Dendritic cell treated with granulocyte-macrophage colony-stimulating factor and Interleukin-4, amounts not matched to agents 40 ng/mL and 50 ng/mL, for 4 days (primary cell): ENCODE measurements around the gene SDHC.
"Not testable (repeated sequence)": the region's sequence is repeated elsewhere in the genome, so short reads cannot be mapped to it uniquely, and the experiment has no call there.

ENCODE experiments used
- H3K27ac Mint-ChIP-seq: one replicate; pipeline ENCODE4 v1.8.0; 2022; ENCODE audit warnings: mild to moderate bottlenecking, mixed read lengths
- H3K27me3 Mint-ChIP-seq: one replicate; pipeline ENCODE4 v1.8.0; 2022; ENCODE audit warnings: mild to moderate bottlenecking, mixed read lengths
- H3K36me3 Mint-ChIP-seq: one replicate; pipeline ENCODE4 v1.8.0; 2022; ENCODE audit warnings: low read depth, mixed read lengths
- H3K4me1 Mint-ChIP-seq: one replicate; pipeline ENCODE4 v1.8.0; 2022; ENCODE audit warnings: low read depth, mixed read lengths
- H3K4me3 Mint-ChIP-seq: one replicate; pipeline ENCODE4 v1.8.0; 2022; ENCODE audit warnings: mild to moderate bottlenecking, moderate library complexity, mixed read lengths
- H3K9me3 Mint-ChIP-seq: one replicate; pipeline ENCODE4 v1.8.0; 2022; ENCODE audit warnings: mixed read lengths
- intact Hi-C: fragments of 100-400 bp; cut with micrococcal nuclease; formaldehyde crosslinking; loops from one replicate; pipeline ENCODE4 v1.15.0; 2022

Gene SDHC

GRCh38 chr1:161299347-161299746, 14.8 kb upstream of the SDHC start:
- Mint-ChIP-seq H3K4me1 (peaks cover 33% of the 10 kb centered on the region), H3K4me3 (no peak overlapping the region)

GRCh38 chr1:161300478-161300877, 13.7 kb upstream of the SDHC start:
- H3K9me3 Mint-ChIP-seq = no peaks in the 10 kb centered on the region
- no peak overlapping the region for H3K4me3 Mint-ChIP-seq
- no peaks in the 10 kb centered on the region for H3K27me3 Mint-ChIP-seq
- H3K4me1 Mint-ChIP-seq = peaks cover 44% of the 10 kb centered on the region
- H3K27ac Mint-ChIP-seq = no peak overlapping the region
- intact Hi-C loops = loop anchor here (10.0 kb wide), 1 partner anchor 74 kb away; no protein-coding TSS in a partner anchor
- peaks cover 6% of the 10 kb centered on the region for H3K36me3 Mint-ChIP-seq

More at GRCh38 chr1:161299347-161299746, 14.8 kb upstream of the SDHC start:
- H3K36me3 Mint-ChIP-seq = peaks cover 6% of the 10 kb centered on the region
- no peaks in the 10 kb centered on the region for H3K27me3 Mint-ChIP-seq
- no peaks in the 10 kb centered on the region for H3K9me3 Mint-ChIP-seq
- intact Hi-C loops = no loop called here
- H3K27ac Mint-ChIP-seq = no peak overlapping the region

- H3K27me3 Mint-ChIP-seq = no peaks in the 10 kb centered on the region
- intact Hi-C loops = loop anchor here (10.0 kb wide), 1 partner anchor 70 kb away; no protein-coding TSS in a partner anchor
- H3K9me3 Mint-ChIP-seq = no peaks in the 10 kb centered on the region
- peaks cover 53% of the 10 kb centered on the region for H3K4me1 Mint-ChIP-seq
- H3K27ac Mint-ChIP-seq = peak overlapping the region; percentile 92
- H3K4me3 Mint-ChIP-seq = peak overlapping the region; percentile 85
- peaks cover 11% of the 10 kb centered on the region for H3K36me3 Mint-ChIP-seq
Observed at GRCh38 chr1:161304927-161305866, 9.0 kb upstream of the SDHC start.

GRCh38 chr1:161305867-161306519, 8.2 kb upstream of the SDHC start:
- Mint-ChIP-seq H3K27ac (peak overlapping the region; percentile 92), H3K4me3 (peak overlapping the region; percentile 85), H3K36me3 (peaks cover 11% of the 10 kb centered on the region), H3K4me1 (peaks cover 53% of the 10 kb centered on the region), H3K9me3 (no peaks in the 10 kb centered on the region), H3K27me3 (no peaks in the 10 kb centered on the region)
- intact Hi-C loops = loop anchor here (10.0 kb wide), 1 partner anchor 69 kb away; no protein-coding TSS in a partner anchor

- H3K4me1 Mint-ChIP-seq = peaks cover 56% of the 10 kb centered on the region
- H3K36me3 Mint-ChIP-seq = peaks cover 11% of the 10 kb centered on the region
- peak overlapping the region; percentile 44 for H3K4me3 Mint-ChIP-seq
- peak overlapping the region; percentile 92 for H3K27ac Mint-ChIP-seq
- intact Hi-C loops = loop anchor here (10.0 kb wide), 1 partner anchor 68 kb away; no protein-coding TSS in a partner anchor
- H3K27me3 Mint-ChIP-seq = no peaks in the 10 kb centered on the region
- H3K9me3 Mint-ChIP-seq = no peaks in the 10 kb centered on the region
Observed at GRCh38 chr1:161307230-161307768, 6.9 kb upstream of the SDHC start.

- no peak overlapping the region for H3K4me3 Mint-ChIP-seq
- H3K36me3 Mint-ChIP-seq = peaks cover 10% of the 10 kb centered on the region
- peaks cover 56% of the 10 kb centered on the region for H3K4me1 Mint-ChIP-seq
- intact Hi-C loops = loop anchor here (10.0 kb wide), 1 partner anchor 67 kb away; no protein-coding TSS in a partner anchor
- H3K9me3 Mint-ChIP-seq = no peaks in the 10 kb centered on the region
- peak overlapping the region; percentile 40 for H3K27ac Mint-ChIP-seq
- H3K27me3 Mint-ChIP-seq = no peaks in the 10 kb centered on the region
Observed at GRCh38 chr1:161307892-161308638, 6.1 kb upstream of the SDHC start.

- H3K27me3 Mint-ChIP-seq = no peaks in the 10 kb centered on the region
- peaks cover 58% of the 10 kb centered on the region for H3K4me1 Mint-ChIP-seq
- peak within 1 kb of the TSS; percentile 40 for H3K27ac Mint-ChIP-seq
- peaks cover 15% of the 10 kb centered on the region for H3K36me3 Mint-ChIP-seq
- intact Hi-C loops = loop anchor here (5.0 to 10.0 kb wide), 2 partner anchors 65 to 83 kb away; partner anchors contain the start of gene TOMM40L
- H3K4me3 Mint-ChIP-seq = no peak within 1 kb of the TSS
- H3K9me3 Mint-ChIP-seq = no peaks in the 10 kb centered on the region
Observed at GRCh38 chr1:161309868-161310267, 4.3 kb upstream of the SDHC start, which contains the start of gene MPZ. Gene MPZ, minus strand, starts transcription at chr1:161309968. Its CDS starts 63 bp downstream, at chr1:161309905.

GRCh38 chr1:161311595-161312181, 2.5 kb upstream of the SDHC start:
- H3K36me3 Mint-ChIP-seq = peaks cover 10% of the 10 kb centered on the region
- intact Hi-C loops = loop anchor here (5.0 kb wide), 1 partner anchor 84 kb away; the partner anchor contains the start of gene TOMM40L
- peaks cover 54% of the 10 kb centered on the region for H3K4me1 Mint-ChIP-seq
- H3K9me3 Mint-ChIP-seq = no peaks in the 10 kb centered on the region
- no peaks in the 10 kb centered on the region for H3K27me3 Mint-ChIP-seq
- no peak overlapping the region for H3K27ac Mint-ChIP-seq
- no peak overlapping the region for H3K4me3 Mint-ChIP-seq

- intact Hi-C loops = loop anchor here (5.0 kb wide), 1 partner anchor 86 kb away; the partner anchor contains the start of gene TOMM40L
- Mint-ChIP-seq H3K9me3 (no peaks in the 10 kb centered on the region), H3K27ac (peak overlapping the region; percentile 99), H3K4me3 (peak overlapping the region; percentile 91), H3K27me3 (no peaks in the 10 kb centered on the region), H3K36me3 (peaks cover 14% of the 10 kb centered on the region), H3K4me1 (peaks cover 34% of the 10 kb centered on the region)
Observed at GRCh38 chr1:161313554-161314200, 504 bp upstream of the SDHC start.

- peak overlapping the region; percentile 99 for H3K27ac Mint-ChIP-seq
- H3K9me3 Mint-ChIP-seq, intact Hi-C loops, H3K27me3 Mint-ChIP-seq, H3K4me3 Mint-ChIP-seq: not testable (repeated sequence)
- H3K36me3 Mint-ChIP-seq = peaks cover 35% of the 10 kb centered on the region
- H3K4me1 Mint-ChIP-seq = peaks cover 34% of the 10 kb centered on the region
Observed at GRCh38 chr1:161315841-161316674, 1.9 kb downstream of the SDHC start.

GRCh38 chr1:161324020-161324419, 9.8 kb downstream of the SDHC start:
- Mint-ChIP-seq H3K27me3 (no peaks in the 10 kb centered on the region), H3K4me1 (peaks cover 8% of the 10 kb centered on the region), H3K27ac (no peak overlapping the region), H3K4me3 (no peak overlapping the region), H3K9me3 (no peaks in the 10 kb centered on the region), H3K36me3 (peaks cover 80% of the 10 kb centered on the region)
- intact Hi-C loops = no loop called here

- H3K27ac Mint-ChIP-seq = no peak overlapping the region
- no peaks in the 10 kb centered on the region for H3K27me3 Mint-ChIP-seq
- H3K36me3 Mint-ChIP-seq = peaks cover 99% of the 10 kb centered on the region
- intact Hi-C loops = no loop called here
- H3K4me3 Mint-ChIP-seq = no peak overlapping the region
- H3K9me3 Mint-ChIP-seq = no peaks in the 10 kb centered on the region
- peaks cover 5% of the 10 kb centered on the region for H3K4me1 Mint-ChIP-seq
Observed at GRCh38 chr1:161330346-161330745, 16.2 kb downstream of the SDHC start.
